Tibial nerve (tissue), 4 donors: ENCODE results near the gene ITPK1.

ENCODE experiments used
- CTCF ChIP-seq, 5 experiments: fragments of 200-600 bp in 3 of 5; fragments of 450-650 bp in 2 of 5; sonication (generic) in 3 of 5; IDR thresholded peaks; one replicate each; pipeline ENCODE4 v1.5.1; 2016 to 2019; ENCODE audit warnings: antibody characterized with exemption in 5 of 5, mild to moderate bottlenecking in 3 of 5, moderate library complexity in 2 of 5
- EP300 ChIP-seq, 2 donors: sonication (generic); formaldehyde crosslinking; IDR thresholded peaks; one replicate each; pipeline ENCODE4 v1.6.1; 2017; ENCODE audit warnings: antibody characterized with exemption in 2 of 2, mild to moderate bottlenecking in 1 of 2
- POLR2A ChIP-seq, 2 donors: fragments of 450-650 bp; IDR thresholded peaks; one replicate each; pipeline ENCODE4 v1.6.1; 2017; ENCODE audit warnings: antibody characterized with exemption in 2 of 2, mild to moderate bottlenecking in 2 of 2, moderate library complexity in 2 of 2

- TF ChIP-seq CTCF (IDR thresholded peaks at IDR 0.05) (no peak), POLR2A (IDR thresholded peaks at IDR 0.05) (no peak), EP300 (IDR thresholded peaks at IDR 0.05) (no peak)
Measured at GRCh38 chr14:92963301-92964123, 152.2 kb downstream of the ITPK1 start.
